Heart right ventricle (tissue), 16 donors: ENCODE measurements around the gene FREY1. TPM values are rescaled to one million over a fixed set of nuclear protein-coding genes. Genes with fewer than 3 reads are reported as not detected.
A peak's percentile ranks its signal among the peaks of the same experiment; 100 is the strongest.

Experiments used
- ATAC-seq, 8 donors: fragments of 200-7000 bp; cut with Tn5 transposase; one replicate each; pipeline ENCODE4 v1.9.1; 2020; ENCODE audit warnings: mild to moderate bottlenecking in 8 of 8, moderate library complexity in 8 of 8, moderate number of reproducible peaks in 1 of 8
- DNase-seq, 2 donors: peaks; one replicate each; pipeline ENCODE4 v3.0.0-alpha.2; 2020
- H3K27ac ChIP-seq, 10 donors: fragments of 200-600 bp; sonication (generic) in 2 of 10; one replicate each; pipeline versions ENCODE4 v1.5.0 to v1.8.0; 2020 to 2022; ENCODE audit warnings: mild to moderate bottlenecking in 3 of 10
- H3K27me3 ChIP-seq, 7 donors: fragments of 200-600 bp; one replicate each; pipeline ENCODE4 v1.8.0; 2021 to 2022; ENCODE audit warnings: mild to moderate bottlenecking in 2 of 7
- H3K36me3 ChIP-seq, 9 donors: fragments of 200-600 bp; sonication (generic) in 1 of 9; one replicate each; pipeline versions ENCODE4 v1.5.0 to v1.8.0; 2020 to 2022; ENCODE audit warnings: mild to moderate bottlenecking in 2 of 9
- H3K4me1 ChIP-seq, 9 donors: fragments of 200-600 bp; sonication (generic) in 1 of 9; one replicate each; pipeline versions ENCODE4 v1.5.0 to v1.8.0; 2020 to 2022; ENCODE audit warnings: mild to moderate bottlenecking in 4 of 9
- H3K4me3 ChIP-seq, 10 donors: fragments of 200-600 bp; sonication (generic) in 2 of 10; one replicate each; pipeline versions ENCODE4 v1.5.0 to v1.8.0; 2020 to 2022; ENCODE audit warnings: mild to moderate bottlenecking in 7 of 10, moderate library complexity in 2 of 10
- H3K9me3 ChIP-seq, 11 donors: fragments of 200-600 bp in 10 of 11; sonication (generic) in 2 of 11; one replicate each; pipeline versions ENCODE4 v1.5.0 to v1.8.0; 2013 to 2022; ENCODE audit warnings: mild to moderate bottlenecking in 2 of 11, control low read depth in 1 of 11, moderate library complexity in 1 of 11
- CTCF ChIP-seq, 9 donors: fragments of 200-600 bp; sonication (generic) in 2 of 9; IDR thresholded peaks; one replicate each; pipeline versions ENCODE4 v1.5.0 to v1.8.0; 2021 to 2022; ENCODE audit warnings: antibody characterized with exemption in 9 of 9, mild to moderate bottlenecking in 5 of 9, moderate library complexity in 1 of 9
- WGBS, 2 donors: extraction: QIAGEN DNeasy Blood & Tissue Kit; methylation state at CpG; one replicate each; pipeline ENCODE4 v1.1.7; 2013; ENCODE audit warnings: inconsistent platforms in 1 of 2; 5-methylcytosine and 5-hydroxymethylcytosine counted together
- intact Hi-C, 10 donors: fragments of 100-400 bp; cut with DNase I; formaldehyde crosslinking; loops; one replicate each; pipeline versions ENCODE4 v1.11.1 to v1.14.2; 2022
- polyA plus RNA-seq, 2 donors: library from polyadenylated mRNA; stranded (reverse); fragments of 200-250 nt; gene quantifications; one replicate each; pipeline ENCODE4 v1.2.3, GENCODE V29; 2013
- total RNA-seq, 10 donors: library from RNA; stranded (reverse); fragmentation: NEBNext Ultra II Directional in 3 of 10; extraction: Animal tissue kit (Norgen Biotek cat#: 25700) in 3 of 10; gene quantifications; one replicate each; pipeline versions ENCODE4 v1.2.1 to v1.2.4, GENCODE V29; 2021 to 2023
- donor health status: Arrhythmogenic right ventricular cardiomyopathy.
- donor health status: ischemic (EF 13 %, LVEDD 7.1; RV severe dilation, severe dysfunction).
- donor health status: healthy with polysubstance abuse.
- donor health status: DM: no; HTN: yes; CAD: no.
- donor health status: DM: no; HTN: no; CAD: no.
- donor health status: ischemic (EF 25% LVEDD 6.9; RV normal size, moderate dysfunction).
- donor health status: ischemic (EF 25% LVEDD 5.7; RV mildly dilated, moderate dysfunction).
- donor health status: healthy.
- donor health status: DM: yes; HTN: yes; CAD: no.
- donor health status: Ischemic cardiomyopathy.
- donor health status: ischemic (EF 35%, LVEDD 5.7; RV mildly dilated, moderate dysfunction).
- donor health status: nonischemic (EF 11% LVEDD 7.7; RV severe dilation, severe dysfunction).
- donor health status: DM: yes; HTN: yes; CAD: no.
- donor health status: PGD.
- donor health status: ischemic (EF 29% LVEDD 5.4; RV normal size, mild dysfunction).
- donor health status: nonischemic (EF 23%, LVEDD 6.1; RV moderate dilation, normal function).

FREY1 gene
- total and polyA plus RNA-seq, 12 donors: 0.22 to 0.59 (median 0.39) TPM; not detected in 7

DNA sequence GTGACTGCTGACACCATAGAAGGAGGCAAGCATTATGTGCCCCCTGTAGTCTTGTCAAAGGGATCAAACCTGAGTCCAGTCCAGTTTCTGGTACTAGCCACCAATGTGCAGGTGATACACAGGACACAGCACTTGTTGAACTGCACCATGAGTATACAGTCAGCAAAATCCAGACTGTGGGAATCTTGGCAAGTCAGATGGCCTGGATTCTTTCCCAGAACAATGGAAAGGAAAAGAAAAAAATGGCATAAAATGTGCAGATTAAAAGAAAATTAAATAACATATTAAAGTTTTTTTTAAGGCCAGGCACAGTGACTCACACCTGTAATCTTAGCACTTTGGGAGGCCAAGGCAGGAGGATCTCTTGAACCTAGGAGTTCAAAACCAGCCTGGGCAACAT, 43.0 kb downstream of the FREY1 start:
- Histone ChIP-seq H3K27ac (no peak overlapping the region), H3K27me3 (no peaks in the 10 kb centered on the region), H3K4me3 (no peak overlapping the region), H3K9me3 (no peaks in the 10 kb centered on the region), H3K36me3 (peaks cover 0 to 100% (median 69%) of the 10 kb centered on the region in 9 donors), H3K4me1 (peaks cover 12 to 47% (median 23%) of the 10 kb centered on the region in 9 donors)
- no peak for TF ChIP-seq CTCF (IDR thresholded peaks at IDR 0.05)
- intact Hi-C loops: loop anchor here in 2 of 10 donors (5.0 to 10.0 kb wide), 2 partner anchors 53 to 141 kb away; partner anchors contain the start of gene PEX16 (in 1 of the 2)
- DNase-seq: no peak
- ATAC-seq: no peak

- peaks cover 30 to 78% (median 53%) of the 10 kb centered on the region in 9 donors for H3K4me1 ChIP-seq
- TF ChIP-seq CTCF (IDR thresholded peaks at IDR 0.05): no peak
- intact Hi-C loops: loop anchor here in 2 of 10 donors (5.0 to 10.0 kb wide), 2 partner anchors 56 to 144 kb away; partner anchors contain the start of gene PEX16 (in 1 of the 2)
- 45 to 64% methylated on average over 10 of the region's 10 CpGs for WGBS, 2 donors
- peaks cover 0 to 97% (median 55%) of the 10 kb centered on the region in 9 donors for H3K36me3 ChIP-seq
- H3K9me3 ChIP-seq: no peaks in the 10 kb centered on the region
- peak in 1 of 2 donors; percentile 38 for DNase-seq
- H3K27me3 ChIP-seq: no peaks in the 10 kb centered on the region
- ATAC-seq: peak in 3 of 8 donors; percentile 5 to 38 (median 13)
- H3K4me3 ChIP-seq: no peak overlapping the region
- peak overlapping the region; percentile 68 to 99 (median 90) for H3K27ac ChIP-seq
Measured at GRCh38 chr11:45860764-45861510, 46.1 kb downstream of the FREY1 start.

DNA sequence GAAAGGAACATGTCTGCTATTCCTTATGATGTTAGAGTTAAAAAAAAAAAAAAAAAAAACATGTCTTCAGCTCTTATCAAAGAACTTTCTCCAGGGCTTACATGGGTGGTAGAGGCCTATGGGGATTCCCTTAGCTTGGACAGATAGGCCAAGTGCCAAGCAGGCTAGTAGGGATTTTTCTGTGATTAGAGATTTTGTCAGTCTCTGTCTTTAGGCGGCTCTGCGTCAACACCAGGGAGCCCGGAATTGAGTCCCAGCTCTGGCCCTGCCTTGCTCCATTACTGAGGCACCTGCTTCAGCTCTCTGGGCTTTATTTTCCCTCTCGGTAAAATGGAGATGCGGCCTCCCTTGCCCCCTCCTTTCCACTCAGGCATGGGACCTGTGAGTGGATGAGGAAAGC, 46.7 kb downstream of the FREY1 start:
- TF ChIP-seq CTCF (IDR thresholded peaks at IDR 0.05): no peak
- DNase-seq (no peak), ATAC-seq (peak in 1 of 8 donors; percentile 0)
- H3K4me1 ChIP-seq: peaks cover 35 to 84% (median 59%) of the 10 kb centered on the region in 9 donors
- peak overlapping the region; percentile 68 to 99 (median 90) for H3K27ac ChIP-seq
- 66 to 84% methylated on average over 5 of the region's 5 CpGs for WGBS, 2 donors
- H3K4me3 ChIP-seq: no peak overlapping the region
- intact Hi-C loops: loop anchor here in 2 of 10 donors (5.0 to 10.0 kb wide), 2 partner anchors 57 to 144 kb away; partner anchors contain the start of gene PEX16 (in 1 of the 2)
- peaks cover 0 to 97% (median 52%) of the 10 kb centered on the region in 9 donors for H3K36me3 ChIP-seq
- no peaks in the 10 kb centered on the region for H3K9me3 ChIP-seq
- H3K27me3 ChIP-seq: no peaks in the 10 kb centered on the region

- TF ChIP-seq CTCF (IDR thresholded peaks at IDR 0.05): no peak
- H3K36me3 ChIP-seq: peaks cover 0 to 94% (median 48%) of the 10 kb centered on the region in 9 donors
- peak; percentile 81 to 89 (median 86) for ATAC-seq
- WGBS, 2 donors: 16 to 18% methylated on average over 12 of the region's 12 CpGs
- H3K27ac ChIP-seq: peak overlapping the region; percentile 68 to 99 (median 90)
- H3K4me3 ChIP-seq: peak overlapping the region in 1 of 10 donors; percentile 6
- peaks cover 35 to 90% (median 65%) of the 10 kb centered on the region in 9 donors for H3K4me1 ChIP-seq
- H3K27me3 ChIP-seq: no peaks in the 10 kb centered on the region
- intact Hi-C loops: loop anchor here in 2 of 10 donors (5.0 to 10.0 kb wide), 2 partner anchors 58 to 145 kb away; partner anchors contain the start of gene PEX16 (in 1 of the 2)
- H3K9me3 ChIP-seq: no peaks in the 10 kb centered on the region
- peak; percentile 93 to 94 for DNase-seq
Measured at GRCh38 chr11:45859661-45860140, 47.4 kb downstream of the FREY1 start.
